ENCODE results near the gene STX2.

Gene STX2

GRCh38 chr12:130793554-130793849 is 45.5 kb downstream of the STX2 start:
- no peak overlapping the region for H3K9ac ChIP-seq (ENCODE audit: low read depth, low read length, poor library complexity, severe bottlenecking)
- H3K4me2 ChIP-seq (ENCODE audit: low read depth, low read length, poor library complexity, severe bottlenecking): no peak overlapping the region
- H3K9me3 ChIP-seq (ENCODE audit: insufficient read depth, low read depth, low read length): no peaks in the 10 kb centered on the region
- no peak overlapping the region for H2AFZ ChIP-seq (ENCODE audit: low read length)
- no peak overlapping the region for H3K4me3 ChIP-seq (ENCODE audit: low read length, poor library complexity, severe bottlenecking)
- TF ChIP-seq CTCF (conservative IDR thresholded peaks at IDR 0.05; ENCODE audit: low read length) (no peak), EZH2phosphoT487 (IDR thresholded peaks at IDR 0.05; ENCODE audit: borderline replicate concordance) (no peak)
- no peaks in the 10 kb centered on the region for H3K9me2 ChIP-seq (replicated peaks; ENCODE audit: low read depth, low read length)
- H3K27me3 ChIP-seq (ENCODE audit: insufficient read depth, low read length, poor library complexity, severe bottlenecking): no peaks in the 10 kb centered on the region
- no peaks in the 10 kb centered on the region for H3K79me2 ChIP-seq (ENCODE audit: insufficient read depth, low read length)
- no peaks in the 10 kb centered on the region for H4K20me1 ChIP-seq (ENCODE audit: insufficient read depth, low read length, poor library complexity, severe bottlenecking)
- no peaks in the 10 kb centered on the region for H3F3A ChIP-seq (ENCODE audit: low read depth)
- H3K36me3 ChIP-seq (ENCODE audit: insufficient read depth, low read length): no peaks in the 10 kb centered on the region
- no peaks in the 10 kb centered on the region for H3K4me1 ChIP-seq (ENCODE audit: insufficient read depth, low read length, poor library complexity, severe bottlenecking)

GRCh38 chr12:130792821-130793553 is 46.1 kb downstream of the STX2 start:
- no peak overlapping the region for H3K4me2 ChIP-seq (ENCODE audit: low read depth, low read length, poor library complexity, severe bottlenecking)
- no peak for TF ChIP-seq CTCF (conservative IDR thresholded peaks at IDR 0.05; ENCODE audit: low read length)
- TF ChIP-seq EZH2phosphoT487 (IDR thresholded peaks at IDR 0.05; ENCODE audit: borderline replicate concordance): no peak
- H3F3A ChIP-seq (ENCODE audit: low read depth): no peaks in the 10 kb centered on the region
- no peak overlapping the region for H3K4me3 ChIP-seq (ENCODE audit: low read length, poor library complexity, severe bottlenecking)
- no peaks in the 10 kb centered on the region for H3K27me3 ChIP-seq (ENCODE audit: insufficient read depth, low read length, poor library complexity, severe bottlenecking)
- no peaks in the 10 kb centered on the region for H3K4me1 ChIP-seq (ENCODE audit: insufficient read depth, low read length, poor library complexity, severe bottlenecking)
- H3K9me2 ChIP-seq (replicated peaks; ENCODE audit: low read depth, low read length): no peaks in the 10 kb centered on the region
- no peaks in the 10 kb centered on the region for H4K20me1 ChIP-seq (ENCODE audit: insufficient read depth, low read length, poor library complexity, severe bottlenecking)
- H3K79me2 ChIP-seq (ENCODE audit: insufficient read depth, low read length): no peaks in the 10 kb centered on the region
- H3K9ac ChIP-seq (ENCODE audit: low read depth, low read length, poor library complexity, severe bottlenecking): no peak overlapping the region
- H3K36me3 ChIP-seq (ENCODE audit: insufficient read depth, low read length): no peaks in the 10 kb centered on the region
- H2AFZ ChIP-seq (ENCODE audit: low read length): no peak overlapping the region
- no peaks in the 10 kb centered on the region for H3K9me3 ChIP-seq (ENCODE audit: insufficient read depth, low read depth, low read length)

- Histone ChIP-seq H3K4me1 (ENCODE audit: insufficient read depth, low read length, poor library complexity, severe bottlenecking) (no peaks in the 10 kb centered on the region), H3K36me3 (ENCODE audit: insufficient read depth, low read length) (no peaks in the 10 kb centered on the region), H3K27me3 (ENCODE audit: insufficient read depth, low read length, poor library complexity, severe bottlenecking) (no peaks in the 10 kb centered on the region), H3F3A (ENCODE audit: low read depth) (no peaks in the 10 kb centered on the region), H3K9ac (ENCODE audit: low read depth, low read length, poor library complexity, severe bottlenecking) (no peak overlapping the region), H3K9me2 (replicated peaks; ENCODE audit: low read depth, low read length) (no peaks in the 10 kb centered on the region), H3K4me3 (ENCODE audit: low read length, poor library complexity, severe bottlenecking) (no peak overlapping the region), H2AFZ (ENCODE audit: low read length) (no peak overlapping the region), H4K20me1 (ENCODE audit: insufficient read depth, low read length, poor library complexity, severe bottlenecking) (no peaks in the 10 kb centered on the region), H3K9me3 (ENCODE audit: insufficient read depth, low read depth, low read length) (no peaks in the 10 kb centered on the region), H3K79me2 (ENCODE audit: insufficient read depth, low read length) (no peaks in the 10 kb centered on the region), H3K4me2 (ENCODE audit: low read depth, low read length, poor library complexity, severe bottlenecking) (no peak overlapping the region)
- TF ChIP-seq EZH2phosphoT487 (IDR thresholded peaks at IDR 0.05; ENCODE audit: borderline replicate concordance) (no peak), CTCF (conservative IDR thresholded peaks at IDR 0.05; ENCODE audit: low read length) (no peak)
Observed at GRCh38 chr12:130791629-130792028, 47.4 kb downstream of the STX2 start.

Data from Loucy (cell line).